GM18907 (cell line): ENCODE data around the gene IMPDH1.
A peak's percentile ranks its signal among the peaks of the same experiment; 100 is the strongest.

Experiments used
- ATAC-seq: cut with Tn5 transposase; IDR thresholded peaks from one replicate; pipeline ENCODE4 v1.9.1; 2021; ENCODE audit warnings: mild to moderate bottlenecking, moderate library complexity; ENCODE audit not compliant: unreplicated experiment

IMPDH1 gene

GRCh38 chr7:128389618-128390329, 20.0 kb downstream of the IMPDH1 start:
- ATAC-seq, result no peak

- ATAC-seq, result no peak
Measured at GRCh38 chr7:128389085-128389617, 20.6 kb downstream of the IMPDH1 start.

- ATAC-seq, result no peak
Measured at GRCh38 chr7:128388145-128388485, 21.7 kb downstream of the IMPDH1 start.

- peak; percentile 75 for ATAC-seq
Measured at GRCh38 chr7:128387216-128388144, 22.3 kb downstream of the IMPDH1 start.

- ATAC-seq, result no peak
Measured at GRCh38 chr7:128385988-128386925, 23.5 kb downstream of the IMPDH1 start.

GRCh38 chr7:128384726-128385125, 25.1 kb downstream of the IMPDH1 start:
- ATAC-seq, result no peak

GRCh38 chr7:128383776-128384175, 26.0 kb downstream of the IMPDH1 start:
- ATAC-seq, result no peak

GRCh38 chr7:128381161-128381821, 28.5 kb downstream of the IMPDH1 start:
- ATAC-seq, result no peak

- no peak for ATAC-seq
Measured at GRCh38 chr7:128380483-128381106, 29.2 kb downstream of the IMPDH1 start.

GRCh38 chr7:128379900-128380479, 29.8 kb downstream of the IMPDH1 start:
- ATAC-seq, result no peak

GRCh38 chr7:128378637-128379036, 31.1 kb downstream of the IMPDH1 start:
- ATAC-seq, result no peak

- no peak for ATAC-seq
Measured at GRCh38 chr7:128376077-128376476, 33.7 kb downstream of the IMPDH1 start.

GRCh38 chr7:128374041-128374440, 35.7 kb downstream of the IMPDH1 start:
- ATAC-seq, result no peak

GRCh38 chr7:128373606-128374005, 36.2 kb downstream of the IMPDH1 start:
- ATAC-seq, result no peak

- no peak for ATAC-seq
Measured at GRCh38 chr7:128370491-128370890, 39.3 kb downstream of the IMPDH1 start.

- ATAC-seq, result no peak
Measured at GRCh38 chr7:128366986-128367385, 42.8 kb downstream of the IMPDH1 start.

- ATAC-seq, result no peak
Measured at GRCh38 chr7:128366300-128366699, 43.5 kb downstream of the IMPDH1 start.

GRCh38 chr7:128365432-128365831, 44.4 kb downstream of the IMPDH1 start:
- ATAC-seq, result no peak

GRCh38 chr7:128364166-128364870, 45.5 kb downstream of the IMPDH1 start:
- no peak for ATAC-seq
